ENCODE measurements around the gene CACNA2D3. TPM values are rescaled to one million over a fixed set of nuclear protein-coding genes. Genes with fewer than 3 reads are reported as not detected.

CACNA2D3 gene
- total and polyA plus RNA-seq, 4 donors, result 0.38 to 2.5 (median 1.1) TPM

DNA sequence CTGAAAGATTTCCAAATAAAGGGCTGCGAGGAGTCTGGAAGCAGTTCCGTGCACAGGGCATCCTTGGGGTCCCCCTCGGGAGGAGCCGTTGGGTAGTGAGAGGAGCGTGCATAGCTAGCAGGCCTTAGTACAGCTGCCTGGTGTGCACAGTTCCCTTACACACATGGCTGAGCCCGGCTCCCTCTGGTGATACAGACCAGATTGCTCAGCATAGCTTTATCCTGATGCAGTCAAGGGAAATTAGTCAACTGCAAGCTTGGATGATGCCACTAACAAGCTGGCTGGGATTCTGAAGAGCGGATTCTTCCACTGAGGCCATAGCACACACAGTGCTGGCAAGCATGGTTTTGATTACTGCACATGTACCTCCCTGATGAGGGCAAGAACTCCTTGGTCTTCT is 456.1 kb downstream of the CACNA2D3 start:
- DNase-seq, result no peak
- ATAC-seq (ENCODE audit: insufficient read depth, low FRiP score), result no peak
- TF ChIP-seq, protein P1, sequence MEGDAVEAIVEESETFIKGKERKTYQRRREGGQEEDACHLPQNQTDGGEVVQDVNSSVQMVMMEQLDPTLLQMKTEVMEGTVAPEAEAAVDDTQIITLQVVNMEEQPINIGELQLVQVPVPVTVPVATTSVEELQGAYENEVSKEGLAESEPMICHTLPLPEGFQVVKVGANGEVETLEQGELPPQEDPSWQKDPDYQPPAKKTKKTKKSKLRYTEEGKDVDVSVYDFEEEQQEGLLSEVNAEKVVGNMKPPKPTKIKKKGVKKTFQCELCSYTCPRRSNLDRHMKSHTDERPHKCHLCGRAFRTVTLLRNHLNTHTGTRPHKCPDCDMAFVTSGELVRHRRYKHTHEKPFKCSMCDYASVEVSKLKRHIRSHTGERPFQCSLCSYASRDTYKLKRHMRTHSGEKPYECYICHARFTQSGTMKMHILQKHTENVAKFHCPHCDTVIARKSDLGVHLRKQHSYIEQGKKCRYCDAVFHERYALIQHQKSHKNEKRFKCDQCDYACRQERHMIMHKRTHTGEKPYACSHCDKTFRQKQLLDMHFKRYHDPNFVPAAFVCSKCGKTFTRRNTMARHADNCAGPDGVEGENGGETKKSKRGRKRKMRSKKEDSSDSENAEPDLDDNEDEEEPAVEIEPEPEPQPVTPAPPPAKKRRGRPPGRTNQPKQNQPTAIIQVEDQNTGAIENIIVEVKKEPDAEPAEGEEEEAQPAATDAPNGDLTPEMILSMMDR (IDR thresholded peaks at IDR 0.05; ENCODE audit: control extremely low read depth, extremely low read depth), result no peak

DNA sequence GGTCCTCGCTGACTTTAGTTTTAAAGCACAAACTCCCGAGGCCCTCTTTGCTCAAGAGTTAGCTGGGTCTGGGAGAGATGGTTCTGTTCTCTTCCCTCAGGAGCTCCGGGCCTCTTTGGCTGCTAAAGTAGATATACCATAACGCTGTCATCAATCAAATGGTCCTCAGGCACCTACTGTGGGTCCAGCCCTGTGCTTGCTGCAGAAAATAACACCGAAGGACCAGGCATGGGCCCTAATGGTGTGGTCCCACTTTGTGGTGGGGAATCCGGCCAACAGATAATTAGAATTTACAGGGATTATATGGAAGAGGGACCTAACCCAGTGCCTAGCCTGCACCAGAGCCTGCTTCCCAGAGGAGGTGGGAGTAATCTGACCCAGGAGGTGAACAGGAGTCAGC is 458.1 kb downstream of the CACNA2D3 start:
- TF ChIP-seq, protein P1 (IDR thresholded peaks at IDR 0.05; ENCODE audit: control extremely low read depth, extremely low read depth), result no peak
- Histone ChIP-seq H3K27me3 (ENCODE audit: control insufficient read depth in 3 of 3, insufficient read depth in 3 of 3, low read length in 2 of 3) (no peaks in the 10 kb centered on the region), H3K36me3 (ENCODE audit: control insufficient read depth in 4 of 4, insufficient read depth in 4 of 4, low read length in 4 of 4) (no peaks in the 10 kb centered on the region), H3K27ac (ENCODE audit: low read depth in 1 of 2, low read length in 1 of 2) (no peak overlapping the region), H3K9ac (ENCODE audit: insufficient read depth in 1 of 2, low read length in 2 of 2) (no peak overlapping the region), H3K4me3 (no peak overlapping the region), H3K4me1 (ENCODE audit: control insufficient read depth in 5 of 5, insufficient read depth in 5 of 5, low read length in 5 of 5) (peaks cover 0 to 4% (median 0%) of the 10 kb centered on the region in 5 donors), H3K9me3 (ENCODE audit: control insufficient read depth in 4 of 4, insufficient read depth in 3 of 4, low read length in 3 of 4) (peaks cover 0 to 3% (median 0%) of the 10 kb centered on the region in 4 donors)
- WGBS, 2 donors, result 88 to 90% methylated on average over 6 of the region's 6 CpGs
- DNase-seq (no peak), ATAC-seq (ENCODE audit: insufficient read depth, low FRiP score) (no peak)

More for the DNA sequence above, 456.1 kb downstream of the CACNA2D3 start:
- H3K9me3 ChIP-seq (ENCODE audit: control insufficient read depth in 4 of 4, insufficient read depth in 3 of 4, low read length in 3 of 4), result peaks cover 0 to 3% (median 0%) of the 10 kb centered on the region in 4 donors
- no peaks in the 10 kb centered on the region for H3K27me3 ChIP-seq (ENCODE audit: control insufficient read depth in 3 of 3, insufficient read depth in 3 of 3, low read length in 2 of 3)
- H3K9ac ChIP-seq (ENCODE audit: insufficient read depth in 1 of 2, low read length in 2 of 2), result no peak overlapping the region
- no peaks in the 10 kb centered on the region for H3K36me3 ChIP-seq (ENCODE audit: control insufficient read depth in 4 of 4, insufficient read depth in 4 of 4, low read length in 4 of 4)
- H3K27ac ChIP-seq (ENCODE audit: low read depth in 1 of 2, low read length in 1 of 2), result no peak overlapping the region
- H3K4me1 ChIP-seq (ENCODE audit: control insufficient read depth in 5 of 5, insufficient read depth in 5 of 5, low read length in 5 of 5), result peaks cover 0 to 5% (median 0%) of the 10 kb centered on the region in 5 donors
- 90 to 91% methylated on average over 7 of the region's 7 CpGs for WGBS, 2 donors
- H3K4me3 ChIP-seq, result no peak overlapping the region

- no peaks in the 10 kb centered on the region for H3K4me1 ChIP-seq (ENCODE audit: control insufficient read depth in 5 of 5, insufficient read depth in 5 of 5, low read length in 5 of 5)
- no peak overlapping the region for H3K27ac ChIP-seq (ENCODE audit: low read depth in 1 of 2, low read length in 1 of 2)
- ATAC-seq (ENCODE audit: insufficient read depth, low FRiP score) (no peak), DNase-seq (no peak)
- TF ChIP-seq, protein P1 (IDR thresholded peaks at IDR 0.05; ENCODE audit: control extremely low read depth, extremely low read depth), result no peak
- 77 to 78% methylated on average over 2 of the region's 2 CpGs for WGBS, 2 donors
- peaks cover 0 to 3% (median 0%) of the 10 kb centered on the region in 4 donors for H3K9me3 ChIP-seq (ENCODE audit: control insufficient read depth in 4 of 4, insufficient read depth in 3 of 4, low read length in 3 of 4)
- H3K27me3 ChIP-seq (ENCODE audit: control insufficient read depth in 3 of 3, insufficient read depth in 3 of 3, low read length in 2 of 3), result no peaks in the 10 kb centered on the region
- no peak overlapping the region for H3K4me3 ChIP-seq
- H3K9ac ChIP-seq (ENCODE audit: insufficient read depth in 1 of 2, low read length in 2 of 2), result no peak overlapping the region
- no peaks in the 10 kb centered on the region for H3K36me3 ChIP-seq (ENCODE audit: control insufficient read depth in 4 of 4, insufficient read depth in 4 of 4, low read length in 4 of 4)
Measured at GRCh38 chr3:54582424-54582823, 460.1 kb downstream of the CACNA2D3 start.

- Histone ChIP-seq H3K9me3 (ENCODE audit: control insufficient read depth in 4 of 4, insufficient read depth in 3 of 4, low read length in 3 of 4) (no peaks in the 10 kb centered on the region), H3K36me3 (ENCODE audit: control insufficient read depth in 4 of 4, insufficient read depth in 4 of 4, low read length in 4 of 4) (no peaks in the 10 kb centered on the region), H3K9ac (ENCODE audit: insufficient read depth in 1 of 2, low read length in 2 of 2) (no peak overlapping the region), H3K27ac (ENCODE audit: low read depth in 1 of 2, low read length in 1 of 2) (no peak overlapping the region), H3K27me3 (ENCODE audit: control insufficient read depth in 3 of 3, insufficient read depth in 3 of 3, low read length in 2 of 3) (peaks cover 0 to 7% (median 4%) of the 10 kb centered on the region in 3 donors), H3K4me3 (no peak overlapping the region), H3K4me1 (ENCODE audit: control insufficient read depth in 5 of 5, insufficient read depth in 5 of 5, low read length in 5 of 5) (no peaks in the 10 kb centered on the region)
- 90 to 93% methylated on average over 2 of the region's 2 CpGs for WGBS, 2 donors
- no peak for DNase-seq
- ATAC-seq (ENCODE audit: insufficient read depth, low FRiP score), result no peak
- TF ChIP-seq, protein P1 (IDR thresholded peaks at IDR 0.05; ENCODE audit: control extremely low read depth, extremely low read depth), result no peak
Measured at GRCh38 chr3:54591157-54591556, 468.8 kb downstream of the CACNA2D3 start.
